WI38 (cell line): ENCODE data around the gene CCDC170.
A peak's percentile ranks its signal among the peaks of the same experiment; 100 is the strongest.
"Not testable (repeated sequence)": the region's sequence is repeated elsewhere in the genome, so short reads cannot be mapped to it uniquely, and the experiment has no call there.

Experiments
- H3K4me3 ChIP-seq: 2 replicates; pipeline ENCODE4 v1.5.1; 2011; ENCODE audit warnings: low read depth, mild to moderate bottlenecking, control low read depth, low read length
- TF ChIP-seq, protein P1 (sequence below): IDR thresholded peaks from 2 replicates; pipeline ENCODE4 v1.5.1; 2012; ENCODE audit warnings: low read depth, mild to moderate bottlenecking, control low read depth, low read length

The CCDC170 gene

DNA sequence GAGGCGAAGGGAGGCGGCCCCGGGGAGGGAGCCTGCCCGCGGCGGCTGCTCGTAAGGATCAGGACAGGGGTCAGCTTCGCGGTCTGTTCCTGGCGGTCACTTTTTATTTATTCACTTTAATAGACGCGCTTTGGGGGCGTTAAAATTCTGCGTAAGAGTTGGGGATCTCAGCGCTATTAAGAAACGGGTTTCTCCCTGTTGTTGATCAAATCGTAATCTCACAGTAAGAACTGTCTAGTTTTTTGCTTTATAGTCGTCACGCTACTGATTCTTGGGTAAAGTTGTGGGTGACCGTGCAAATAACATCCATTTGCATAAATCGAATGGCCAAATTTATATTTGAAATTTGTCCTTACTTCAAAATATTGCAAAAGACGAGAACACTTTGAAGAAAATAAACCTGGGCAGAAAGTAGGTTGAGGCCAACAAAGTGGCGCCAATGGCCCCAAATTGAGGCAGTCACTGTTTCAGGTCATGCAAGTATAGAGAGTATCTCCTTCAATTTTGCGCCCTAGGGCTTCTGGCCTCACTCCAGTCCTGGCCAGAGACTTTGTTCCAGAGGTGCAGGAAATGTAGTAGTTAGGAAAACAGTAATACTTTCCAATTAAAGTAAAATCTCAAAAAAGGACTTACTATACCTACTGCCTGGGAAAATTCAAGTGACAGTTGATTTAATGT, 40.9 kb upstream of the CCDC170 start:
- TF ChIP-seq, protein P1, sequence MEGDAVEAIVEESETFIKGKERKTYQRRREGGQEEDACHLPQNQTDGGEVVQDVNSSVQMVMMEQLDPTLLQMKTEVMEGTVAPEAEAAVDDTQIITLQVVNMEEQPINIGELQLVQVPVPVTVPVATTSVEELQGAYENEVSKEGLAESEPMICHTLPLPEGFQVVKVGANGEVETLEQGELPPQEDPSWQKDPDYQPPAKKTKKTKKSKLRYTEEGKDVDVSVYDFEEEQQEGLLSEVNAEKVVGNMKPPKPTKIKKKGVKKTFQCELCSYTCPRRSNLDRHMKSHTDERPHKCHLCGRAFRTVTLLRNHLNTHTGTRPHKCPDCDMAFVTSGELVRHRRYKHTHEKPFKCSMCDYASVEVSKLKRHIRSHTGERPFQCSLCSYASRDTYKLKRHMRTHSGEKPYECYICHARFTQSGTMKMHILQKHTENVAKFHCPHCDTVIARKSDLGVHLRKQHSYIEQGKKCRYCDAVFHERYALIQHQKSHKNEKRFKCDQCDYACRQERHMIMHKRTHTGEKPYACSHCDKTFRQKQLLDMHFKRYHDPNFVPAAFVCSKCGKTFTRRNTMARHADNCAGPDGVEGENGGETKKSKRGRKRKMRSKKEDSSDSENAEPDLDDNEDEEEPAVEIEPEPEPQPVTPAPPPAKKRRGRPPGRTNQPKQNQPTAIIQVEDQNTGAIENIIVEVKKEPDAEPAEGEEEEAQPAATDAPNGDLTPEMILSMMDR = no peak
- H3K4me3 ChIP-seq = peak overlapping the region; percentile 90

DNA sequence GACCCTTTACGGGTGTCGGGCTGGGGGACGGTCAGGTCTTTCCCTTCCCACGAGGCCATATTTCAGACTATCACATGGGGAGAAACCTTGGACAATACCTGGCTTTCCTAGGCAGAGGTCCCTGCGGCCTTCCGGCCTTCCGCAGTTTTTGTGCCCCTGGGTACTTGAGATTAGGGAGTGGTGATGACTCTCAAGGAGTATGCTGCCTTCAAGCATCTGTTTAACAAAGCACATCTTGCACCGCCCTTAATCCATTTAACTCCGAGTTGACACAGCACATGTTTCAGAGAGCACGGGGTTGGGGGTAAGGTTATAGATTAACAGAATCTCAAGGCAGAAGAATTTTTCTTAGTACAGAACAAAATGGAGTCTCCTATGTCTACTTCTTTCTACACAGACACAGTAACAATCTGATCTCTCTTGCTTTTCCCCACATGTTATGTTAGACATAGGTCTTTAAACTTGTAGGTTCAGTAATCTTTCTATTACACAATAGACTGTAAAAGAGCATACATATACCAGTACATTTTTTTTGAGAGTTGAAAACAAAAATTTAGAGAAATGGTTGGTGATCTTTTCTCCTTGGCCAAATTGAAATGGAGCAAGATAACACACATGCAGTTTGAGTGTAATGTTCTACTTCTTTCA, 37.9 kb upstream of the CCDC170 start:
- not testable (repeated sequence) for H3K4me3 ChIP-seq

DNA sequence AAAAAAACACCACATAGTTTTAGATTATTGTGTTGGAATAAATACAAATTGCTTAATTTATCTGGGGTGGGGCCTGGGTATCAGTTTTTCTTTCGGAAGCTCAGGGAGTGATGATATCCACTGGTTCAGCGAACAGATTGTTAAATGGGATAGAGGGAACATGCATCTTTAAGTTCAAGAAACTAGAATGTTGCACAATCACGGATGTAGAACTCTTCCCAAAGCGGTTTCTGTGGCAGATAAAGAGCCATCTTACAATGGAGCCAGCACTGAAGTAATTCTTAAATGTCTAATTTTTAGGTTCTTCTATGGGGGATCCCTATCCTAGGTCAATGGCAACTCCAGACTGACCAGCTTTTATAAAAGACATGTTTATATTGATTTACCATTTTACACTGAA, 32.1 kb upstream of the CCDC170 start:
- H3K4me3 ChIP-seq = no peak overlapping the region
- TF ChIP-seq, protein P1 = no peak

DNA sequence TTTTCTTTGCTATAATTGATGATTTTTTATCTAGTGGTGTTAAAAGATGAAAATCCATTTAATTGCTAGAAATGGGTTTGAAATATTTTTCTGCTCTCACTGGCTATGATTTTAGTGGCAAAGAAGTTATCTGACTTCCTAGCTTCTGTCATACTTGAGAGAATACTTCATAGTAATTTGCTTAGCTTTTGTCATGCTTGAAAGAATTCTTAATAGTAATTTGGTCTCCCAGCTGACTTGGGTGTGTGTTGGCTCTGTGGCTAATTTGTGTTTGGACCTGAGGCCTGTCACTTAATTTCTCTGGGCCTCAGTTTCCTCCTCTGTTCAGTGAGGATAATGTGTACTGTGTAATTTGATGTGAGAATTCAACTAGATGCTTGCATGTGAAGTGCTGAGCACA, 29.1 kb upstream of the CCDC170 start:
- H3K4me3 ChIP-seq = no peak overlapping the region
- TF ChIP-seq, protein P1 = no peak

DNA sequence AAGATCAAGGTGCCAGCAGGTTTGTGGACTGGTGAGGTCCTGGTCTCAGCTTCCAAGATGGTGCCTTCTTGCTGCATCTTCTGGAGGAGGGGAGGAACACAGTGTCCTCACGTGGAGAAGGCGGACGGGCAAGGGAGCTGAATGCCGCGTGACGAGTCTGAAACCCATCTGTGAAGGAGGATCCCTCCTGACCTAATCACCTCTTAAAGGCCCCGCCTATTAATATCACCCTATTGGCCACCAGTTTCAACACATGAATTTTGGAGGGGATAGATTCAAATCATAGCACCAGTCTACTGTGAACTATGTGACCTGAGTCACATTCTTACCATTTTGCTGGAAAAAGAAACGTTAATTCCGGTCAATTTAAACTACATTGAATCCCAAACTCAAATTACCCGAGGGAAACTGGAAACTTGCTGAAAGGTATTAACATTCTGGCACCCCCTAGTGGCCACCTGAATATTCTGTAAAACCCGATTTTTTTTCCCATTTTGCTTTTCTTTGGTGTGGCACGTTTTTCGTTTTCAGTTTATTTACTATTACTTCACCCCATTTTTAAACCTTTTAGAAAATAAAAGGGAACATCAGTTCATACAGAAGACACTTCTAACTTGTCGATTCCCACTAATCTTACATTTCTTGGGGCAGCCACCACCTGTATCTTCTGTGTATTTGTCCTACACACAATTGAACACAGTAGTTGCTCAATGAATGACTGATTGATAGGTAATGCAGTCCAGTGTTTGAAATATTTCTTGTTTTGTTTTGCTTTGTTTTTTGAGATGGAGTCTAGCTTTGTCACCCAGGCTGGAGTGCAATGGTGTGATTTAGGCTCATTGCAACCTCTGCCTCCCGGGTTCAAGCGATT, 17.9 kb upstream of the CCDC170 start:
- TF ChIP-seq, protein P1 = peak; percentile 45
- H3K4me3 ChIP-seq = no peak overlapping the region

DNA sequence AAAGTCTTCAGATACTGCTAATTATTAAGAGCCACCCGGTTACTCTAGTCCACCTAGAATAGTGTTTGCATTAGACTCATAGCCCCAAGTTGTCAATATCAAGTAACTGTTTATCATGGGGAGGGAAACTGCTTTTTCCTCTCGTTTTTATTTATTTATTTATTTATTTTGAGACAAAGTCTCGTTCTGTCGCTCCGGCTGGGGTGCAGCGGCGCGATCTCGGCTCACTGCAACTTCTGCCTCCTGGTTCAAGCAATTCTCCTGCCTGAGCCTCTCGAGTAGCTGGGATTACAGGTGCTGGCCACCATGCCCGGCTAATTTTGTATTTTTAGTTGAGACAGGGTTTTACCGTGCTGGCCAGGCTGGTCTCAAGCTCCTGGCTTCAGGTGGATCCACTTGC, 16.1 kb upstream of the CCDC170 start:
- no peak overlapping the region for H3K4me3 ChIP-seq
- TF ChIP-seq, protein P1 = no peak

DNA sequence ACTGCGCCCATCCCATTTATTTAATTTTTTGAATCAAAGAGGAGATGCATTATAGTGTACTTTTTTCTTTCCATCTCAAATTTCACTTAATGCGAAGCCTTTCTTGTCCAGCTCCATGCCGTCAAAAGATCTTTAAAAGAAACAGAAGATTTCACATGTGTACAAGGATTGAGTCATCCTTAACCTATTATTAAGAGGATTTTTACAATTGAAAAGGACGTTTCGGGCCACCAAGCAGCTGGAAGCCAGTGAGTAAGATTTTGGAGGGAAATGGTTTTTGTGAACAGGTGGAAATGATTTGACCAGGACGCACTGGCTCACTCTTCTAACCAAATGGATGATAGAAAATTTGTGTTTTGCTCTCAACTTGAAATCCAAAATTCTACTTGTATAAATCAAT, 15.1 kb upstream of the CCDC170 start:
- no peak overlapping the region for H3K4me3 ChIP-seq

More for the DNA sequence above, 15.1 kb upstream of the CCDC170 start:
- TF ChIP-seq, protein P1 = no peak
